WTC11 (cell line): ENCODE data around the gene PICALM.

ENCODE experiments used
- CBFB ChIP-seq: sonication (generic); formaldehyde crosslinking; IDR thresholded peaks from 2 replicates; pipeline ENCODE4 v1.8.1; 2022; ENCODE audit warnings: mild to moderate bottlenecking, low read depth, missing genetic modification reagents
- CREB1 ChIP-seq: sonication (generic); formaldehyde crosslinking; IDR thresholded peaks from 2 replicates; pipeline ENCODE4 v1.8.0; 2023; ENCODE audit warnings: mild to moderate bottlenecking, missing genetic modification reagents
- CREM ChIP-seq: sonication (generic); formaldehyde crosslinking; IDR thresholded peaks from 2 replicates; pipeline ENCODE4 v1.8.1; 2022; ENCODE audit warnings: mild to moderate bottlenecking, missing genetic modification reagents, moderate library complexity
- CTCF ChIP-seq: fragments of 200-600 bp; IDR thresholded peaks from 2 replicates; pipeline ENCODE4 v1.8.0; 2022; ENCODE audit warnings: antibody characterized with exemption
- IRF1 ChIP-seq: sonication (generic); formaldehyde crosslinking; IDR thresholded peaks from 2 replicates; pipeline ENCODE4 v1.8.0; 2023; ENCODE audit warnings: missing genetic modification reagents
- JAZF1 ChIP-seq: fragments of 250-450 bp; sonication (Bioruptor Pico); IDR thresholded peaks from 2 replicates; pipeline ENCODE4 v1.9.0; 2021; ENCODE audit warnings: moderate library complexity, mild to moderate bottlenecking, inconsistent platforms
- MAX ChIP-seq: sonication (generic); formaldehyde crosslinking; IDR thresholded peaks from 2 replicates; pipeline ENCODE4 v1.8.0; 2022; ENCODE audit warnings: mild to moderate bottlenecking, missing genetic modification reagents
- MLX ChIP-seq: sonication (generic); formaldehyde crosslinking; IDR thresholded peaks from 2 replicates; pipeline ENCODE4 v1.8.1; 2023; ENCODE audit warnings: mild to moderate bottlenecking, missing genetic modification reagents, moderate library complexity
- NR2C2 ChIP-seq: sonication (generic); formaldehyde crosslinking; IDR thresholded peaks from 2 replicates; pipeline ENCODE4 v1.8.0; 2022; ENCODE audit warnings: mild to moderate bottlenecking, missing genetic modification reagents
- OVOL2 ChIP-seq: fragments of 250-450 bp; sonication (Bioruptor Pico); IDR thresholded peaks from 2 replicates; pipeline ENCODE4 v1.9.0; 2021; ENCODE audit warnings: mild to moderate bottlenecking, borderline replicate concordance
- PRDM15 ChIP-seq: sonication (generic); formaldehyde crosslinking; IDR thresholded peaks from 2 replicates; pipeline ENCODE4 v1.8.0; 2022; ENCODE audit warnings: missing genetic modification reagents
- STAT6 ChIP-seq: sonication (generic); formaldehyde crosslinking; conservative IDR thresholded peaks from 2 replicates; pipeline ENCODE4 v1.8.1; 2023; ENCODE audit warnings: mild to moderate bottlenecking, low read depth, missing genetic modification reagents, moderate library complexity
- TCF7 ChIP-seq: sonication (generic); formaldehyde crosslinking; IDR thresholded peaks from 2 replicates; pipeline ENCODE4 v1.8.0; 2022; ENCODE audit warnings: mild to moderate bottlenecking, low read depth, missing genetic modification reagents, moderate library complexity
- ZNF416 ChIP-seq: fragments of 250-450 bp; sonication (Bioruptor Pico); IDR thresholded peaks from 2 replicates; pipeline ENCODE4 v1.9.0; 2021; ENCODE audit warnings: mild to moderate bottlenecking, inconsistent platforms

GRCh38 chr11:86079421-86079820 is 10.5 kb upstream of the PICALM start:
- TF ChIP-seq CTCF (no peak), CBFB (CRISPR knock-in tag) (no peak), ZNF416 (CRISPR knock-in tag) (no peak), STAT6 (CRISPR knock-in tag) (no peak), MLX (no peak), PRDM15 (CRISPR knock-in tag) (no peak), CREB1 (CRISPR knock-in tag) (no peak), IRF1 (CRISPR knock-in tag) (no peak), OVOL2 (CRISPR knock-in tag) (no peak), CREM (CRISPR knock-in tag) (no peak), JAZF1 (CRISPR knock-in tag) (no peak), TCF7 (CRISPR knock-in tag) (no peak), MAX (no peak), NR2C2 (no peak)
